HG02678 (cell line): ENCODE data around the gene GALNTL6.
"Not testable (repeated sequence)": the region's sequence is repeated elsewhere in the genome, so short reads cannot be mapped to it uniquely, and the experiment has no call there.

ENCODE experiments used
- ATAC-seq: cut with Tn5 transposase; IDR thresholded peaks from one replicate; pipeline ENCODE4 v1.9.1; 2021; ENCODE audit warnings: mild to moderate bottlenecking, moderate library complexity; ENCODE audit not compliant: unreplicated experiment

Gene GALNTL6

DNA sequence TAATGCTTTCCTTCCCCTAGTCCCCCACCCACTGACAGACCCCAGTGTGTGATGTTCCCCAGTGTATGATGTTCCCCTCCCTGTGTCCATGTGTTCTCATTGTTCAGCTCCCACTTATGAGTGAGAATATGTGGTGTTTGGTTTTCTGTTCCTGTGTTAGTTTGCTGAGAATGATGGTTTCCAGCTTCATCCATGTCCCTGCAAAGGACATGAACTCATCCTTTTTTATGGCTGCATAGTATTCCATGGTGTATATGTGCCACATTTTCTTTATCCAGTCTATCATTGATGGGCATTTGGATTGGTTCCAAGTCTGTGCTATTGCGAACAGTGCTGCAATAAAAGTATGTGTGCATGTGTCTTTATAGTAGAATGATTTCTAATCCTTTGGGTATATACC is 1228.9 kb downstream of the GALNTL6 start:
- not testable (repeated sequence) for ATAC-seq

DNA sequence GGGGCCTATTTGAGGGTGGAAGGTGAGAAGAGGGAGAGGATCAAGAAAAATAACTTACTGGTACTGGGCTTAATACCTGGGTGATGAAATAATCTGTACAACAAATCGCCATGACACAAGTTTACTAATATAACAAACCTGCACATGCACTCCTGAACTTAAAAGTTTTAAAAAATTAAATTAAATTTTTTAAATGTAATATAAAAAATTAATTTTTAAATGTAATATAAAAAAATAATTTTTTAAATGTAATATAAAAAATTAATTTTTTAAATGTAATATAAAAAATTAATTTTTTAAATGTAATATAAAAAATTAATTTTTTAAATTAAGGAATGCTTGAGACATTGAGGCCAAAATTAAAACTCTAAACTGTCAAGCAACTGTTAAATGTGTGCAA is 1231.1 kb downstream of the GALNTL6 start:
- no peak for ATAC-seq

DNA sequence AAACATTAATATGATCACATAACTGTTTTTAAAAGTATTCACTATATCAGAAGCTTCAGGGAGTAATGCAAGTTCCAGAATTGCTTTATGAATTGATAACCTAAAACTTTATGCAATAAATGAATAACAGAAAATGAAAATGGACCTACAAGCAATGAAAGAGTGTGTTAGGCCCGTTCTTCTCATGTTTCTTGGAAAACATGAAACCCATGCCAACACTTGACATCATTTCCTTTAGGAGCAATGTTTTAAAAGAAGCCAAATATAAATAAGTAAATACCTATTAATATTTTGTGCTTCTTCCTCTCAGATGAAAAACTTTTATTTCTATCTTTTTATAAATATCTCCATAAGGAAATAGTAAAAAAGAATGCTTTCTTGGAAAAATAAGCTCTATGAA is 1232.4 kb downstream of the GALNTL6 start:
- no peak for ATAC-seq

DNA sequence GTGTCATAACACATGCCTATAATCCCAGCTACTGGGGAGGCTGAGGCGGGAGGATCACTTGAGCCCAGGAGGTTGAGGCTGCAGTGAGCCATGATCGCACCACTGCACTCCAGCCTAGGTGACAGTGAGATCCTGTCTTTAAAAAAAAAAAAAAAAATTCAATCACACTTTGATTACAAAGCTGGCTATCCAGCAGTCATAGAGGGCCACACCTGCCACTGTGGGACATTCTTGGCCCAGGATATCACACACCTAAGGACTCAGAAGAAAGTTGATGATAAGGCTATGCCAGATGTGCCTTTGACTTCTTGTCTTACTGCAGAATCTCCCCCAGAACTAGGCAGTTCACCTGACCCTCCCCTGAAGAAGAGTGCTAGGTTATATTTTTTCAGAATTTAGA is 1232.9 kb downstream of the GALNTL6 start:
- ATAC-seq, result no peak

DNA sequence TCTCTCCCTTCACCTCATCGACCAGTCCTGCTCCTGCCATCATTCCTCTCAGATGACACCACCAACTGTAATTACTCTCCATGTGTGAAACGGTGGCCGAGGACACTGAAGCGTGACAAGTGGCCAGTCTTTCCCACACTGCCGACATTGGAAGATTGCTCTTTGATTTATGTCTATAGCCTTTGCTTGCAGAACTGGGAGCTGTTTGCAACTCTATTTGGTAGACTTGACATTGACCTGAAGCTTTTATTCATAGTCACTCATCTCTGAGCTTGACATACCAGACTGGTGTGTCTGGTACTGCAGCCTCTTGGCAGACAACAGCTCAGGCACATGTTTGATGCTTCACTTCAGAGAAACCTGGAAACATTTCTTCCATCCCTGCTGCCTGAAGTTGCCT is 1233.6 kb downstream of the GALNTL6 start:
- no peak for ATAC-seq

DNA sequence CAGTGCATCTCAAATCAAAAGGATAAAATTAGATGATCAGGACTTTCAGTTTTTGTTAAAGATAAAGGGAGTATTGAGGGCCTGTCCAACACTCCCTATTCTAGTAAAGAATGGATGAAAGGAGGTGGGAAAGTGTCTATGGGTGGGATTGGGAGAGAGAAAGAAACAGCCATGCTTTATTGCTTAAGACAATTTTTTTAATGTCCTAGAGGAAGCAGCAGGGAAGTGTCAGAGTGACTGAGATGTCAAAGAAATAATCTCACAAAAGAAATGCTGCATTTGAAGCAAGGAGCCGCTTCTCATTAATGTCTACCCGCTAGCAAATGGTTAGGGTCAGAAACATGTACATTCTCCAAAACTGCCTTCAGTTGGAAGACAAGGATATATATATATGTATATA is 1238.0 kb downstream of the GALNTL6 start:
- ATAC-seq, result no peak

DNA sequence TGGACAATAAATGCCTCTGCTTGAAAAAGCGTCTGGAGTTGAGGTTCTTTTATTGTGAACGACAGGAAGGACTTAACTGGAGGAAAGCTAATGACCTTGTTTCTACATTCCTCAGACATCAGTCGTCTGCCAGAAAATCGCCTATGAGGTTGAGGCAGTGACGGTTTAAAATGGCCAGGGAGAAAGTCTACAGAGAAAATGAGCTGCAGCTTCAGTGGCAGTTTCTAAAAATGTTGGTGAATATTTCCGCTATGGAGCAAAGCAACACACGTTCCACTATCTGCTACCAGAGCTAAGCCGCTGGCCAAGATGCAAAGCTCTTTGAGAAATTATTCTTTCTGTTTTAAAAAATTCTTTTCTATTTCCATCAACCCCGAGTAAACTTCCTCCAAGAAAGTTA is 1238.5 kb downstream of the GALNTL6 start:
- ATAC-seq, result no peak

DNA sequence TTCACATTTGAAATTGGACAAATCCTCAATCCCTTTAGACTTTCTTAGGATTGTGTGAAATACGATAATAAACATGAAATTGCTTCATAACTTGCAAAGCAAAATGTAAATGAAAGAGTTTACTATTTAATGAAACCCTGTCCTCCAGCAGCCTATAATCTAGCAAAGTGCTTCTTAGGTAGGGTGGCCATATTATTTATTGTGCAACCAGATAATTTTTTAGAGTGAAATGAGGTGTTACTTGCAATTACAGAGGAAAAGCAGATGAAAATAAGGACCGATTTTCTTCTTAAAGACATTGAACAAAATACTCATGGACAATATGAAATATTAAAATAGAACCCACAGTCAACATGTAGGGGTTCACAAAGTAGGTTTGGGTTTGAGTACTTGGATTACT is 1239.2 kb downstream of the GALNTL6 start:
- no peak for ATAC-seq

DNA sequence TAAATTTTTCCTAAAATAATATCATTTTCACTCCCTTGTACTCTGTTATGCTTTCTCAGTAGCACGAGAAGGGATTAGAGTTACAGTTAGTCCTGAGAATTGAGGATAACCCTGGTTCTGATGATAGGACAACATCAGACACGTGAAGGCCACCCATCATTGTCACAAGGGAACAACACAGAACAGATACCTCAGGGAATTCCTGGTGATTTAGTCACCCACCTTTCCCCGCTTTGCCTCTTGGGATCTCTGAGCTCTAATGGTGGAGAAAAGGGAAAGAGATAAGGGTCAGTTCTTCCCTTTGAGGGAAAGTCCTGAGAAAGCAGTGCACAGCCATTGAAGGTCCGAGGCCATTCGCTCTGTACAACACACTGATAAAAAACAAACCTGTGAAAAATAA is 1243.1 kb downstream of the GALNTL6 start:
- ATAC-seq, result no peak

DNA sequence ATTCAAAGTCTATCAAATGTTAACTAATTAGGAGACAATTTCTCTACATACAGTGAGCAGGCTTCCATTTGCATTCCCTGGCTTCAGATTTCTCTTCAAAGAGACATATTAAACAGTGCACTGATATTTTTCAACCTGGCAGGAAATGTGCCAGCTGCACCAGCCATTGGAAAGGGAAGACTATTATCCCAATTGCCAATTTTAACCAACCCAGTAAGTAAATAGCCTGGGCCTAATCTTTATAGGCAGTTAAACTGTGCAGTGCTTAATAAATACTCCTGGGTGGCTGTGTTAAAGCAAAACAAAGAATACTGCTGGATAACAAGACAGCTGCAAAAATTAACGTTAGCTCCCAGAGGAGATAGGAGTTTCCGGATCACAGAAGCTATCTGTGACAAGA is 1243.5 kb downstream of the GALNTL6 start:
- ATAC-seq, result no peak

DNA sequence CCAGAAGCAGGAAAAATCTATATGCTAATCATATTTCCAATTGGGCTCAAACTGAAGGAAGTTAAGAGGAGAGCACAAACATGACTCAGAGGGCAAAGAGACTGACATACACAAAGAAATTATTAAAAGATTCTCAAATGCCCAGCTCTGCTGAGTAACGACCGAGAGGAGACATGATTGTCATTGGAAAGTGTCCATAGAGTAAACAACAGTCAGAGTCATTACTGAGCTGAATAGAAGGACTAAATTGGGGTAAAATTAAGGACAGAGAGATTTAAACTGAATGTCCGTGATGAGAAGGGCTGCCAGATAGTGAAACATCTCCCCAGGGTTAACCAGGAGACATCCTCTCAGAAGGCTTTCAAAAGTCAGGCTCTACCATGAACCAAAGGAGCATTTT is 1244.2 kb downstream of the GALNTL6 start:
- ATAC-seq, result no peak

DNA sequence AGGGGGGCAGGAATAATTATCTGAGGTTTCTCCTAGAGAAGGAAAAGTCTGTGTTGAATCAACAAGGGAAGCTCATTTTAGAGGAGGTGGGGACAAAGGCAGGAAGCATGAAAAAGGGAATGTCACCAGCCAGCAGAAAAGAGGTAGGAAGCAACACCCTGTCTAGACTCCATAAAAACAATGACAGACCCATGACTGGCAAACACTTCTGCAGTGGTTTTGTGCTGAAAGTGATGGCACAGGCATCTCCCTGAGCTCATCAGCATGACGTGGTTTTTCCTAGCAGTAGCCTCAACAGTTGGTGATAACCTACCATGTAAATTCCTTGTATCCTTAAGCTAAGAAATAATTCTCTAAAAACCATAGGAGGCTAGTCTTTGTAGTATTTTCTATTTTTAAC is 1244.7 kb downstream of the GALNTL6 start:
- ATAC-seq, result no peak

DNA sequence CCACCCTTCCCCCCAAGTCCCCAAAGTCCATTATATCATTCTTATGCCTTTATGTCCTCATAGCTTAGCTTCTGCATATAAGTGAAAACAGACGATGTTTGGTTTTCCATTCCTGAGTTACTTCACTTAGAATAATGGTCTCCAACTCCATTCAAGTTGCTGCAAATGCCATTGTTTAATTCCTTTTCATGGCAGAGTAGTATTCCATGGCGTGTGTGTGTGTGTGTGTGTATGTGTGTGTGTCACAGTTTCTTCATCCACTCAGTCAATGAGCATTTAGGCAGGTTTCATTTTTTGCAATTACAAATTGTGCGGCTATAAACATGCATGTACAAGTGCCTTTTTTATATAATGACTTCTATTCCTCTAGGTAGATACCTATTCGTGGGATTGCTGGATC is 1248.0 kb downstream of the GALNTL6 start:
- no peak for ATAC-seq

DNA sequence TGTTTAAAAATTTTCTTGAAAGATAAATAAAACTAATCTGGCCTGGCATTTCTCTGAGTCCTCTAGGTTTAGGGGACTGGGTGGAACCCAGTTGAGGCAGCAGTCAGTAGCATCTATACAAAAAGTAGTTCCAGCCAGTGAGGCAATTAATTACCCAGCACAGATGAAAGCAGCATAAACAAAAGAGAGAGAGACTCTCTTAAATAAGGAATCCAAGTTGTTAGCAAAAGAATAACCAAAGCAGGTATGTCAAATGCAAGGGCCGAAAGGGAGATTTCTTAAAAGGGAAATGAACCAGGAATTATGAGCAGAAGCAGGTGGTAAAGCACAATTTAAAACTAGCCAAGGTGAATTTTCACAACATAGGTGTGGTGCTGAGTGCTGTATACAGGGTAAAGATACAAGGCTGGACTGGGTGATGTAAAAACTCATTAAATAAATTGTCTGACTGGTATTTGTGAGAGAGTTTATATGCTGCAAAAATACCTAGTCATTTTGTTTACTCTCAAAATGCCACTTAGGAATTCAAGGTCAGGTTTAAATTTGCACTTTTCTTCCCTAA is 1260.8 kb downstream of the GALNTL6 start:
- no peak for ATAC-seq

DNA sequence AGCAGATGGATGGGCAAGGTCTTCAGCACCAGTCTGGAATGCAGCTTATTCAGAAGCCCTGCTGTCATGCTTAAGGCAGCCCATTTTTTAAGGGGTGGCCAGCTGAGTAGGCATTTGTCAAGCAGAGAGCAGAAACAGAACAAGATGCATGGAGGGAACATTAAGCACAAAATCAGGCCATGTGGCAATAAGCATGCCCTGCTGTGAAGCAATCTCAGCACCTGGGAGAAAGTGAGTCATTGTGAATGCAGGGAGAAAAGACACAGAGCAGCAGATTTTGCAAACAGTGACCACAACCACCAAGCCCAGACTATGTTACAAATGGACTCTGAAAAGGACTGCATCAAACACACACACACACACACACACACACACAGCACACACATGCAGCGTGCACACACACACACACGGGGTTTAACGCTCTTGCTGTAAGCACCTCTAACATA is 1261.3 kb downstream of the GALNTL6 start:
- no peak for ATAC-seq

DNA sequence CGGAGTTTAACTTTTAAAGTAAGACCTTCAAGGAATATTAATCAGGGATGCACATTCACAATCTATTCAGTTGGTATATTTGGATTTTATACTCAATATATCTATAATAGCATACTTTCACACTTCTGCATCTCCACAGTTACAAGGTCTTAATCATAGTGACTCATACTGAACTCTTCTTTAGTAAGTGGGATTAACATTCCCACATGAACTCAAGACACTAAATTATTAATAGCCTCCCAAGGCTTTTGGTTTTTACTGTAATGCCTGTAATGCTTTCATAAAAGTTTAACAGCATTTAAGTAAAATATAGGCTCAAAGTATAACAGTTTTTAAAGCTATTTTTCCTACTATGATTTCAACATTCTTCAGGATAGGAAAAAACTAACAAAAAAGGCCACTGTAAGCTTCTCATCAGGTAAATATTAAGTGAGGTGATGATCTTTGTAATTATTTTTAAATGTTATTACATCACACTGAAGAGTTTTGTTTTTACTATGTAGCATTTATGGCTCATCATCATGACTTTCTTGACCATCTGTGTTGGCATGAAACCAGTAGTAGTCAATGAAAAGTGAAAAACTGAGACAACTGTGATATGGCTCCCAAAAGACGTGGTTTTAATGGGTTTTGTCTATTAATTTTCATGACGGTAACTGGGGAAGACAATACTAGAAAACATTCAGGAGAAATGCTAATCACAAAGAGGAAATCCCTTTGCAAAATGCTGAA is 1263.9 kb downstream of the GALNTL6 start:
- no peak for ATAC-seq

DNA sequence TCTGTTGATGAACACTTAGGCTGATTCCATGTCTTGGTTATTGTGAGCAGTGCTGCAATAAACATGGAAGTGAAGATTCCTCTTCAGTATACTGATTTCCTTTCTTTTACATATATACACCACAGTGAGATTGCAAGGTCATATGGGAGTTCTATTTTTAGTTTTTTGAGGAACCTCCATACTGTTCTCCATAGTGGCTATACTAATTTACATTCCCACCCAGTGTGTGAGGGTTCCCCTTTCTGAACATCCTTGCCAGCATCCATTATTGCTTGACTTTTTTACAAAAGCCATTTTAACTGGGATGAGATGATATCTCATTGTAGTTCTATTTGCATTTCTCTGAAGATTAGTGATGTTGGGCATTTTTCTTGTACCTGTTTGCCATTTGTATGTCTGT is 1274.9 kb downstream of the GALNTL6 start:
- no peak for ATAC-seq
